GM19452 (cell line): ENCODE data around the gene PSENEN.
"Not testable (repeated sequence)": the region's sequence is repeated elsewhere in the genome, so short reads cannot be mapped to it uniquely, and the experiment has no call there.

Experiments used
- ATAC-seq: cut with Tn5 transposase; IDR thresholded peaks from one replicate; pipeline ENCODE4 v1.9.1; 2021; ENCODE audit not compliant: unreplicated experiment

Gene PSENEN

GRCh38 chr19:35768082-35768421, 22.6 kb downstream of the PSENEN start:
- ATAC-seq: no peak

GRCh38 chr19:35772362-35772761, 26.9 kb downstream of the PSENEN start:
- ATAC-seq: not testable (repeated sequence)

GRCh38 chr19:35773020-35773806, 27.8 kb downstream of the PSENEN start:
- ATAC-seq: no peak

GRCh38 chr19:35774274-35775045, 29.0 kb downstream of the PSENEN start:
- no peak for ATAC-seq

GRCh38 chr19:35775046-35775297, 29.5 kb downstream of the PSENEN start:
- no peak for ATAC-seq

- peak; percentile 92 for ATAC-seq
Observed at GRCh38 chr19:35775298-35776101, 30.0 kb downstream of the PSENEN start, which contains the start of gene ARHGAP33. Gene ARHGAP33 (plus strand): TSS chr19:35775564. CDS start chr19:35775659, 95 bp downstream.

GRCh38 chr19:35776102-35776788, 30.8 kb downstream of the PSENEN start:
- ATAC-seq: no peak

- no peak for ATAC-seq
Observed at GRCh38 chr19:35777086-35777841, 31.8 kb downstream of the PSENEN start.

- no peak for ATAC-seq
Observed at GRCh38 chr19:35777961-35778360, 32.5 kb downstream of the PSENEN start.

GRCh38 chr19:35779033-35779432, 33.6 kb downstream of the PSENEN start:
- ATAC-seq: no peak

- ATAC-seq: no peak
Observed at GRCh38 chr19:35780058-35780457, 34.6 kb downstream of the PSENEN start.

- no peak for ATAC-seq
Observed at GRCh38 chr19:35780717-35781116, 35.3 kb downstream of the PSENEN start.

- no peak for ATAC-seq
Observed at GRCh38 chr19:35781650-35782049, 36.2 kb downstream of the PSENEN start.

GRCh38 chr19:35782589-35782988, 37.1 kb downstream of the PSENEN start:
- ATAC-seq: no peak

- no peak for ATAC-seq
Observed at GRCh38 chr19:35783469-35784434, 38.3 kb downstream of the PSENEN start.

- no peak for ATAC-seq
Observed at GRCh38 chr19:35784503-35785338, 39.3 kb downstream of the PSENEN start.

GRCh38 chr19:35785339-35785627, 39.8 kb downstream of the PSENEN start:
- no peak for ATAC-seq

GRCh38 chr19:35786299-35787160, 41.1 kb downstream of the PSENEN start:
- no peak for ATAC-seq
